LNCAP (cell line): ENCODE data around the gene CGNL1.

Experiments
- TF ChIP-seq, protein P1 (sequence below): fragments of 450-650 bp; IDR thresholded peaks from 2 replicates; pipeline ENCODE4 v1.5.1; 2017; ENCODE audit warnings: mild to moderate bottlenecking

Gene CGNL1

DNA sequence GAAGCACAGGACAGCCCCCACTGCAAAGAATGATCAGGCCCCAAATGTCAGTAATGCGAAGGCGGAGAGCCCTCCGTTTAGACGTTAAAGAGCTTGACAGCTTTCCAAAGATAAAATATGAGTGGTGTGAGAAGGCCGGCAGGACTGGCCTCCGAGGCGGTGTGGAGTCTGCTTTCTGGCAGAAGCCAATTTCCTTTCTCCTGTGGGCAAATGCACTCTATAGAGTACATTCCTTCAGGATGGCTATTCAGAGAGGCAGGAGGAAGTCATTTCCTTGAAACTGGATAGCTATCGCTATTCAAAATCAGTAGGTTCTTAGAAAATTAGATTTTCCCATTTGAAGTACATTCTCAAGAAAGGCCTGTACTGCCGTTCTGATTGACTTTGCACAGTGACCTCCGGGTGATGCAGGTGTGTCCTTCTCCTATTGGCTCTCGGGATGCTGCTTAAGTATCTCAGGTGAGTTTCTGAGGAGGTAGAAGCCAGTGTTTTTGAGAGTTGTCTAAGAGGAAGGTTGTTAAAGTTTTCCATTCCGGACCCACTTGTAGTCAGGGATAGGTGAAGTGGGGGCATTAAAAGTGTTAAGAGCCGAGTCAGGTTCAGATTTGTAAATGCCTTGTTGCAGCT lies 142.6 kb downstream of the CGNL1 start:
- TF ChIP-seq, protein P1, sequence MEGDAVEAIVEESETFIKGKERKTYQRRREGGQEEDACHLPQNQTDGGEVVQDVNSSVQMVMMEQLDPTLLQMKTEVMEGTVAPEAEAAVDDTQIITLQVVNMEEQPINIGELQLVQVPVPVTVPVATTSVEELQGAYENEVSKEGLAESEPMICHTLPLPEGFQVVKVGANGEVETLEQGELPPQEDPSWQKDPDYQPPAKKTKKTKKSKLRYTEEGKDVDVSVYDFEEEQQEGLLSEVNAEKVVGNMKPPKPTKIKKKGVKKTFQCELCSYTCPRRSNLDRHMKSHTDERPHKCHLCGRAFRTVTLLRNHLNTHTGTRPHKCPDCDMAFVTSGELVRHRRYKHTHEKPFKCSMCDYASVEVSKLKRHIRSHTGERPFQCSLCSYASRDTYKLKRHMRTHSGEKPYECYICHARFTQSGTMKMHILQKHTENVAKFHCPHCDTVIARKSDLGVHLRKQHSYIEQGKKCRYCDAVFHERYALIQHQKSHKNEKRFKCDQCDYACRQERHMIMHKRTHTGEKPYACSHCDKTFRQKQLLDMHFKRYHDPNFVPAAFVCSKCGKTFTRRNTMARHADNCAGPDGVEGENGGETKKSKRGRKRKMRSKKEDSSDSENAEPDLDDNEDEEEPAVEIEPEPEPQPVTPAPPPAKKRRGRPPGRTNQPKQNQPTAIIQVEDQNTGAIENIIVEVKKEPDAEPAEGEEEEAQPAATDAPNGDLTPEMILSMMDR = no peak

- TF ChIP-seq, protein P1 = no peak
These were observed 143.5 kb downstream of the CGNL1 start for GRCh38 chr15:57519806-57520205.

GRCh38 chr15:57521503-57521902 lies 145.2 kb downstream of the CGNL1 start:
- TF ChIP-seq, protein P1 = no peak

DNA sequence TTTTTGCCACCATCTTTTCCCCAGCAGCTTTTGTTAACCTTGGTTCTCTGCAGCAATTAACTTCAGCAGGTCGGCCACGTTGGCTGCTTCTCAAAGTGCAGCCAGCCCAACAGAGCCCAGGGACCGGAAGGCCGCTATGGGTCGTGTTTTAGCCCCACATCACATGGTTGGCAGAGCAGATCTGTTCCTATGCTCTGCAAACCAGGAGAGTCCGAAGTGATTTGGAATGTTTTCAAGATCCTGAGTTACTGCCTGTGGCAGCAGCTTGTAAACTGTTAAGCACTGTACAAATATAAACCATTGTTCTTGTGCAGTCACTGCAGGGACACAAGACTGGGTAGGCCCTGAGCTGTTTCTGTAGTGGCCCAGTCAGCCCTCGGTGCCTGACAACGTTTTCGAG lies 145.8 kb downstream of the CGNL1 start:
- TF ChIP-seq, protein P1 = no peak

- TF ChIP-seq, protein P1 = no peak
These were observed 149.3 kb downstream of the CGNL1 start for GRCh38 chr15:57525581-57525980.

- TF ChIP-seq, protein P1 = no peak
These were observed 149.8 kb downstream of the CGNL1 start for GRCh38 chr15:57526076-57526475.

GRCh38 chr15:57526615-57527014 lies 150.3 kb downstream of the CGNL1 start:
- TF ChIP-seq, protein P1 = no peak
